ENCODE results near the gene FGF1.

DNA sequence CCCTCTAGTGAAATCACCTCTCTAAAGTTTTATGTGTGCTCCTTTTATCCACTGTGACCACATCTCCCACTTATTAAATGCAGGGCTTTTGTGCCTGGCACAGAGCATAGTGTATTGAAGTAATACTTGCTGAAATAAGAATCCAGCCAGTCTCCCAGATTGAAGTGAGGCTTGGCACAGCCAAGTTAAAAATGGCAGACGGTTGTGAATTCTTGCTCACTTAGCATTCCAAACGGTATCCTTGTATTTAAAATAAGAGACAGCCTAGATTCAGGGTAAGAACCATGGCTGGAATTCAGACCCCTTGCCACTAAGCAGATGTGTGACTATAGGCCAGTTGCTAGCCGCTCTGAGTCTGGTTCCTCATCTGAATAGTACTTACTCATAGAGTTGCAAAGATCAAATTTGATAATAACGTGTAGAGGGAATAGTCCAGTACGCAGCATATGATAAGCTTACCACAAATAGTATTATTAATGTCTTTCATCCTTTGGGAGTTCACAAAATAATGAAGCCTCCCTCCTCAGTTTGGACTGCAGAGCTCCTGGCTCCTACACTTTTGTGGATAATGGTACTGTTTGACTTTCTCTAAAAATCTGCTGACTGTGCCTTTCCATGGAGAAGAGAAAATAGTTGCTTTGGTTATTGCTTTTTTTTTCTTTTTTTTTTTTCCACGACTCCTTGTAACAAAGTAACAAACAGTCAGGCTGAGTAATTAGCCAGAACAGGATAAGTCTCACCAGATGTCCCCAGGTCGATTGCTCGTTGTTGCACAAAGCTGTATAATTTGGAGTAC, 51.5 kb downstream of the FGF1 start:
- TF ChIP-seq, protein P1, sequence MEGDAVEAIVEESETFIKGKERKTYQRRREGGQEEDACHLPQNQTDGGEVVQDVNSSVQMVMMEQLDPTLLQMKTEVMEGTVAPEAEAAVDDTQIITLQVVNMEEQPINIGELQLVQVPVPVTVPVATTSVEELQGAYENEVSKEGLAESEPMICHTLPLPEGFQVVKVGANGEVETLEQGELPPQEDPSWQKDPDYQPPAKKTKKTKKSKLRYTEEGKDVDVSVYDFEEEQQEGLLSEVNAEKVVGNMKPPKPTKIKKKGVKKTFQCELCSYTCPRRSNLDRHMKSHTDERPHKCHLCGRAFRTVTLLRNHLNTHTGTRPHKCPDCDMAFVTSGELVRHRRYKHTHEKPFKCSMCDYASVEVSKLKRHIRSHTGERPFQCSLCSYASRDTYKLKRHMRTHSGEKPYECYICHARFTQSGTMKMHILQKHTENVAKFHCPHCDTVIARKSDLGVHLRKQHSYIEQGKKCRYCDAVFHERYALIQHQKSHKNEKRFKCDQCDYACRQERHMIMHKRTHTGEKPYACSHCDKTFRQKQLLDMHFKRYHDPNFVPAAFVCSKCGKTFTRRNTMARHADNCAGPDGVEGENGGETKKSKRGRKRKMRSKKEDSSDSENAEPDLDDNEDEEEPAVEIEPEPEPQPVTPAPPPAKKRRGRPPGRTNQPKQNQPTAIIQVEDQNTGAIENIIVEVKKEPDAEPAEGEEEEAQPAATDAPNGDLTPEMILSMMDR (IDR thresholded peaks at IDR 0.05) = no peak
- no peak for TF ChIP-seq POLR2A (IDR thresholded peaks at IDR 0.05)

Measured in breast epithelium (tissue), 3 donors.